Common myeloid progenitor, CD34-positive (primary cell): ENCODE data around the gene SEC61B.

ENCODE experiments used
- CTCF ChIA-PET: fragments of 350-600 bp; sonication (Branson Sonifier 250); formaldehyde crosslinking; loops from one replicate; lab custom pipeline; 2021; ENCODE audit warnings: antibody characterized with exemption; lab: Charles Lee
- POLR2A ChIA-PET: fragments of 350-600 bp; sonication (Branson Sonifier 250); formaldehyde crosslinking; loops from one replicate; lab custom pipeline; 2021; ENCODE audit warnings: antibody characterized with exemption; lab: Charles Lee
- DNase-seq, 3 donors: peaks; one replicate each; pipeline versions ENCODE4 v3.0.0 to v3.0.0-alpha.2; 2013
- H3K27ac ChIP-seq, 2 experiments: 1 replicate in 1 of 2; 2 replicates in 1 of 2; pipeline ENCODE4 v1.7.0; 2013; ENCODE audit warnings: inconsistent platforms in 2 of 2, low read length in 2 of 2, mild to moderate bottlenecking in 2 of 2, low read depth in 1 of 2, moderate library complexity in 1 of 2; ENCODE audit not compliant: severe bottlenecking in 2 of 2, insufficient read depth in 1 of 2, poor library complexity in 1 of 2
- H3K27me3 ChIP-seq, 5 experiments: replicated peaks in 2 of 5; 1 replicate in 3 of 5; 2 replicates in 2 of 5; pipeline versions ENCODE4 v1.6.1 to v1.7.0; 2013; ENCODE audit warnings: low read length in 4 of 5, mild to moderate bottlenecking in 2 of 5, moderate library complexity in 2 of 5, inconsistent platforms in 1 of 5; ENCODE audit not compliant: insufficient read depth in 5 of 5, control insufficient read depth in 4 of 5
- H3K36me3 ChIP-seq, 4 experiments: 1 replicate in 2 of 4; 2 replicates in 2 of 4; pipeline versions ENCODE4 v1.6.1 to v1.7.0; 2013; ENCODE audit warnings: low read length in 3 of 4, control low read depth in 1 of 4, mild to moderate bottlenecking in 1 of 4; ENCODE audit not compliant: control insufficient read depth in 4 of 4, insufficient read depth in 4 of 4
- H3K4me1 ChIP-seq, 4 experiments: 1 replicate in 3 of 4; 2 replicates in 1 of 4; pipeline versions ENCODE4 v1.6.1 to v1.7.1; 2013; ENCODE audit warnings: low read length in 3 of 4, mild to moderate bottlenecking in 3 of 4, control low read depth in 1 of 4, inconsistent platforms in 1 of 4, moderate library complexity in 1 of 4; ENCODE audit not compliant: control insufficient read depth in 4 of 4, insufficient read depth in 4 of 4; ENCODE audit errors: control extremely low read depth in 1 of 4
- H3K4me3 ChIP-seq, 7 experiments: 1 replicate in 4 of 7; 2 replicates in 3 of 7; pipeline versions ENCODE4 v1.5.1 to v1.7.0; 2013; ENCODE audit warnings: mild to moderate bottlenecking in 7 of 7, low read length in 6 of 7, moderate library complexity in 6 of 7, inconsistent platforms in 2 of 7, low read depth in 2 of 7, control low read depth in 1 of 7; ENCODE audit not compliant: insufficient read depth in 4 of 7, control insufficient read depth in 1 of 7; ENCODE audit errors: extremely low read depth in 1 of 7
- H3K9me3 ChIP-seq, 5 experiments: 1 replicate in 4 of 5; 2 replicates in 1 of 5; pipeline versions ENCODE4 v1.6.1 to v1.7.1; 2013; ENCODE audit warnings: low read length in 4 of 5, mild to moderate bottlenecking in 2 of 5, inconsistent platforms in 1 of 5, low read depth in 1 of 5, moderate library complexity in 1 of 5; ENCODE audit not compliant: control insufficient read depth in 4 of 5, insufficient read depth in 2 of 5; ENCODE audit errors: control extremely low read depth in 1 of 5
- WGBS: methylation state at CpG from one replicate; pipeline ENCODE4 v1.1.5; 2013; ENCODE audit not compliant: insufficient coverage; 5-methylcytosine and 5-hydroxymethylcytosine counted together

The SEC61B gene

DNA sequence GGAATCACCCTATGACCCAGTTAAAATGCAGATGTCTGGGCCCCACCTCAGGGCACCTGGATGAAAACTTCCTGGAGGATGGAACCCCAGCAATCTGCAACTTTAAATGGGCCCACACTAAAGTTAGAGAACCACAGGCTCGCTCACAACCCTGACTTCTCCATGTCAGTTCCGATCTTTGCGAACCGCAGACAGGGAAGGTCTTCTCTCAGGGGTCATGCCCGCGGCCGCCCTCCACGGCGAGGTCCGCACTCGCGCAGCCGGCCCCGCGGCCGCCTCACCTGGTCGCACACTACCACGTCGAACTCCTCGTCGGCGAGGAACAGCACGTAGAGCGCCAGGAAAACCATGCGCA, 839 bp upstream of the SEC61B start:
- POLR2A ChIA-PET, result interaction anchor here (1.2 to 1.9 kb wide), 4 partner anchors 23 to 598 kb away, joined by 3 to 9 read pairs (median 7); no protein-coding TSS in a partner anchor
- peaks cover 14 to 49% (median 28%) of the 10 kb centered on the region in 4 experiments for H3K36me3 ChIP-seq
- CTCF ChIA-PET, result interaction anchor here (1.2 to 4.7 kb wide), 7 partner anchors 11 to 58 kb away, joined by 3 to 43 read pairs (median 9); no protein-coding TSS in a partner anchor
- no peaks in the 10 kb centered on the region for H3K27me3 ChIP-seq
- peak overlapping the region; percentile 99 to 100 for H3K27ac ChIP-seq
- DNase-seq, result peak in 1 of 3 donors; percentile 24
- WGBS, result 1% methylated on average over 25 of the region's 25 CpGs
- no peaks in the 10 kb centered on the region for H3K9me3 ChIP-seq
- peak overlapping the region; percentile 86 to 99 (median 93) for H3K4me3 ChIP-seq
- H3K4me1 ChIP-seq, result peaks cover 16 to 37% (median 24%) of the 10 kb centered on the region in 4 experiments

- H3K27ac ChIP-seq, result peak overlapping the region; percentile 99 to 100
- H3K4me3 ChIP-seq, result peak overlapping the region; percentile 86 to 99 (median 93)
- no peaks in the 10 kb centered on the region for H3K9me3 ChIP-seq
- peaks cover 13 to 44% (median 27%) of the 10 kb centered on the region in 4 experiments for H3K36me3 ChIP-seq
- ChIA-PET POLR2A (interaction anchor here (0.6 to 1.9 kb wide), 6 partner anchors 9 to 597 kb away, joined by 3 to 9 read pairs (median 4); no protein-coding TSS in a partner anchor), CTCF (interaction anchor here (0.9 to 4.7 kb wide), 14 partner anchors 9 to 1215 kb away, joined by 3 to 43 read pairs (median 4); no protein-coding TSS in a partner anchor)
- H3K27me3 ChIP-seq, result no peaks in the 10 kb centered on the region
- H3K4me1 ChIP-seq, result peaks cover 16 to 37% (median 24%) of the 10 kb centered on the region in 4 experiments
- peak in 2 of 3 donors; percentile 63 to 73 for DNase-seq
- WGBS, result 11% methylated on average over 29 of the region's 30 CpGs
Measured at GRCh38 chr9:99222416-99223270, 561 bp downstream of the SEC61B start.

DNA sequence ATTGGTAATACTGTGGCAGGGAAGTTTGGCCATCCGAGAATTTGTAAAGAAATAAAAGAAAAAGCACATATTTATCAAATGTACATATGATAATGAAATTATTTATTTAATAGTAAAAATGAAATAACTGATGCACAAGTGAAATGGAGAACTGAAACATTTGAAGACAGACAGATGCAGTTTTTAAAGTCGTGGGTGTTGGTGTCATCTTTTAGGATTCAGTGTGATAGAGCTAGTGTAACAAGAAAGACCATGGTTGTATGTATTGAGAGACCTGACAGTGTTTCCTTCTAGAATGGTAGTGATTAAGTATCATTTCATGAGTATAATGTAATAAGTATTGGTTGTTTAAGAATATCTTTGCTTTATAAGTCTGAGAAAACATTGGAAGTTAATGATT, 2.4 kb downstream of the SEC61B start:
- CTCF ChIA-PET, result interaction anchor here (1.3 kb wide), 1 partner anchor 9 kb away, joined by 3 read pairs; no protein-coding TSS in a partner anchor
- no peak overlapping the region for H3K4me3 ChIP-seq

GRCh38 chr9:99226054-99226453, 4.0 kb downstream of the SEC61B start:
- ChIA-PET POLR2A (no interaction called here), CTCF (interaction anchor here (0.6 kb wide), 1 partner anchor 11 kb away, joined by 3 read pairs; no protein-coding TSS in a partner anchor)
- H3K27me3 ChIP-seq, result no peaks in the 10 kb centered on the region
- H3K4me1 ChIP-seq, result peaks cover 6 to 21% (median 11%) of the 10 kb centered on the region in 4 experiments
- H3K27ac ChIP-seq, result no peak overlapping the region
- peaks cover 27 to 59% (median 43%) of the 10 kb centered on the region in 4 experiments for H3K36me3 ChIP-seq
- H3K4me3 ChIP-seq, result no peak overlapping the region
- H3K9me3 ChIP-seq, result no peaks in the 10 kb centered on the region
- 100% methylated on average over 1 of the region's 5 CpGs for WGBS
- no peak for DNase-seq

More for the DNA sequence above, 2.4 kb downstream of the SEC61B start:
- DNase-seq, result no peak
- POLR2A ChIA-PET, result no interaction called here
- Histone ChIP-seq H3K27me3 (no peaks in the 10 kb centered on the region), H3K27ac (no peak overlapping the region), H3K9me3 (no peaks in the 10 kb centered on the region), H3K4me1 (peaks cover 16 to 36% (median 24%) of the 10 kb centered on the region in 4 experiments), H3K36me3 (peaks cover 18 to 47% (median 34%) of the 10 kb centered on the region in 4 experiments)
- WGBS, result 100% methylated on average over 1 of the region's 2 CpGs

- Histone ChIP-seq H3K4me1 (peaks cover 0 to 5% (median 2%) of the 10 kb centered on the region in 4 experiments), H3K27me3 (no peaks in the 10 kb centered on the region), H3K27ac (no peak overlapping the region), H3K4me3 (no peak overlapping the region), H3K36me3 (peaks cover 18 to 55% (median 43%) of the 10 kb centered on the region in 4 experiments), H3K9me3 (no peaks in the 10 kb centered on the region)
- DNase-seq, result no peak
- 100% methylated on average over 3 of the region's 3 CpGs for WGBS
- ChIA-PET POLR2A (no interaction called here), CTCF (interaction anchor here (3.4 to 4.3 kb wide), 3 partner anchors 8 to 28 kb away, joined by 15 to 38 read pairs (median 35); partner anchors contain the start of genes ALG2 and SEC61B)
Measured at GRCh38 chr9:99230206-99230605, 8.1 kb downstream of the SEC61B start.

DNA sequence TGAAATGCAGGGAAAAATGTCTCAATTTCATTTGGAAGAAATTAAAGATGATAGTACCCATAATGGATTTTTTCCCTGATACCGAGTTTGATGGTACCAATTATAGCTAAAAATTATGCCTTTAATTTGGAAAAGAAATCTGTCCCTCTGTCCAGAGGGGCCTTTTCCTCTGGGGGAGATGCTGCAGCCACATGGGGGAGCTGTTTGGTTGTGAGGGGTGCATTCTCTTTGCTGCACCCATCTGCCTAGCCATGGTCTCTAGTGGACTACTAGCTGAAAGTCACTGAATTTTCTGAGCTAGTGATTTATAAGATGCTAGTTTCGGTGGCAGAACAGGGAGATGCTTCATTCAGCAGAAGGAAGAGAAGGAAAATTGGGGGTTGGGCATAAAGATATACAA, 9.6 kb downstream of the SEC61B start:
- Histone ChIP-seq H3K4me1 (peaks cover 4 to 20% (median 10%) of the 10 kb centered on the region in 4 experiments), H3K4me3 (no peak overlapping the region), H3K36me3 (peaks cover 14 to 45% (median 31%) of the 10 kb centered on the region in 4 experiments), H3K27ac (no peak overlapping the region), H3K27me3 (no peaks in the 10 kb centered on the region), H3K9me3 (no peaks in the 10 kb centered on the region)
- ChIA-PET CTCF (interaction anchor here (0.7 to 4.3 kb wide), 30 partner anchors 9 to 1364 kb away, joined by 3 to 38 read pairs (median 4); partner anchors contain the start of genes ALG2 and SEC61B), POLR2A (interaction anchor here (0.9 to 1.4 kb wide), 3 partner anchors 9 to 588 kb away, joined by 3 to 4 read pairs (median 3); partner anchors contain the start of genes ALG2 and SEC61B)
- 100% methylated on average over 1 of the region's 2 CpGs for WGBS
- DNase-seq, result peak; percentile 32 to 66 (median 64)
